ENCODE measurements around the gene KBTBD3. TPM values are rescaled to one million over a fixed set of nuclear protein-coding genes. Genes with fewer than 3 reads are reported as not detected.

The KBTBD3 gene
- total RNA-seq, 1 donor from 2014 or later: 3.9 TPM

- Mint-ChIP-seq H3K9me3 (ENCODE audit: unreplicated experiment) (no peaks in the 10 kb centered on the region), H3K27me3 (ENCODE audit: unreplicated experiment) (peaks cover 35% of the 10 kb centered on the region), H3K4me1 (ENCODE audit: unreplicated experiment) (no peaks in the 10 kb centered on the region), H3K4me3 (ENCODE audit: unreplicated experiment) (no peak overlapping the region), H3K27ac (ENCODE audit: unreplicated experiment) (no peak overlapping the region), H3K36me3 (ENCODE audit: unreplicated experiment) (no peaks in the 10 kb centered on the region)
- DNase-seq (ENCODE audit: extremely low spot score, unreplicated experiment): no peak
- no peak for TF ChIP-seq CTCF (IDR thresholded peaks at IDR 0.05)
Measured at GRCh38 chr11:106030609-106031008, 46.5 kb downstream of the KBTBD3 start.

- Mint-ChIP-seq H3K9me3 (ENCODE audit: unreplicated experiment) (no peaks in the 10 kb centered on the region), H3K27ac (ENCODE audit: unreplicated experiment) (peak overlapping the region; percentile 81)
- TF ChIP-seq CTCF (IDR thresholded peaks at IDR 0.05): no peak
Measured at GRCh38 chr11:106022795-106023275, 54.3 kb downstream of the KBTBD3 start.

GRCh38 chr11:106021967-106022794 is 55.0 kb downstream of the KBTBD3 start, which contains the start of gene MSANTD4:
MSANTD4 (minus strand) TSS chr11:106022240; CDS start chr11:106010917, 11,323 bp downstream.
- H3K27ac Mint-ChIP-seq (ENCODE audit: unreplicated experiment): peak within 1 kb of the TSS; percentile 83
- peak within 1 kb of the TSS; percentile 92 for H3K4me3 Mint-ChIP-seq (ENCODE audit: unreplicated experiment)
- H3K27me3 Mint-ChIP-seq (ENCODE audit: unreplicated experiment): peaks cover 9% of the 10 kb centered on the region
- no peak for TF ChIP-seq CTCF (IDR thresholded peaks at IDR 0.05)
- H3K9me3 Mint-ChIP-seq (ENCODE audit: unreplicated experiment): no peaks in the 10 kb centered on the region
- no peaks in the 10 kb centered on the region for H3K36me3 Mint-ChIP-seq (ENCODE audit: unreplicated experiment)
- peak; percentile 99 for DNase-seq (ENCODE audit: extremely low spot score, unreplicated experiment)
- H3K4me1 Mint-ChIP-seq (ENCODE audit: unreplicated experiment): peaks cover 35% of the 10 kb centered on the region

More at GRCh38 chr11:106022795-106023275, 54.3 kb downstream of the KBTBD3 start:
- DNase-seq (ENCODE audit: extremely low spot score, unreplicated experiment): no peak
- Mint-ChIP-seq H3K27me3 (ENCODE audit: unreplicated experiment) (peaks cover 9% of the 10 kb centered on the region), H3K36me3 (ENCODE audit: unreplicated experiment) (no peaks in the 10 kb centered on the region), H3K4me3 (ENCODE audit: unreplicated experiment) (peak overlapping the region; percentile 92), H3K4me1 (ENCODE audit: unreplicated experiment) (peaks cover 35% of the 10 kb centered on the region)

GRCh38 chr11:106021181-106021966 is 55.8 kb downstream of the KBTBD3 start:
- Mint-ChIP-seq H3K9me3 (ENCODE audit: unreplicated experiment) (no peaks in the 10 kb centered on the region), H3K36me3 (ENCODE audit: unreplicated experiment) (no peaks in the 10 kb centered on the region), H3K4me3 (ENCODE audit: unreplicated experiment) (peak overlapping the region; percentile 92), H3K27me3 (ENCODE audit: unreplicated experiment) (peaks cover 8% of the 10 kb centered on the region), H3K4me1 (ENCODE audit: unreplicated experiment) (peaks cover 35% of the 10 kb centered on the region), H3K27ac (ENCODE audit: unreplicated experiment) (peak overlapping the region; percentile 83)
- no peak for TF ChIP-seq CTCF (IDR thresholded peaks at IDR 0.05)
- DNase-seq (ENCODE audit: extremely low spot score, unreplicated experiment): no peak

GRCh38 chr11:106017093-106017492 is 60.1 kb downstream of the KBTBD3 start:
- peaks cover 2% of the 10 kb centered on the region for H3K36me3 Mint-ChIP-seq (ENCODE audit: unreplicated experiment)
- no peak overlapping the region for H3K27ac Mint-ChIP-seq (ENCODE audit: unreplicated experiment)
- no peaks in the 10 kb centered on the region for H3K9me3 Mint-ChIP-seq (ENCODE audit: unreplicated experiment)
- no peak overlapping the region for H3K4me3 Mint-ChIP-seq (ENCODE audit: unreplicated experiment)
- H3K4me1 Mint-ChIP-seq (ENCODE audit: unreplicated experiment): peaks cover 35% of the 10 kb centered on the region
- no peaks in the 10 kb centered on the region for H3K27me3 Mint-ChIP-seq (ENCODE audit: unreplicated experiment)
- DNase-seq (ENCODE audit: extremely low spot score, unreplicated experiment): no peak
- TF ChIP-seq CTCF (IDR thresholded peaks at IDR 0.05): no peak
